Endothelial cell of umbilical vein (primary cell): ENCODE results near the gene TERT. TPM values are rescaled to one million over a fixed set of nuclear protein-coding genes. Genes with fewer than 3 reads are reported as not detected.

ENCODE experiments used
- BruUV-seq: library from RNA; stranded (reverse); fragments of 400-500 nt; replicated peaks from 2 replicates; lab custom pipeline; 2021; lab: Mats Ljungman, UMichigan
- CTCF ChIA-PET: fragments of 300-600, 350-600 bp; sonication (Branson Sonifier 250); formaldehyde crosslinking; loops from one replicate; lab custom pipeline; 2021; ENCODE audit warnings: antibody characterized with exemption, inconsistent platforms; lab: Charles Lee
- POLR2A ChIA-PET: fragments of 300-600, 350-600 bp; sonication (Branson Sonifier 250); formaldehyde crosslinking; loops from one replicate; lab custom pipeline; 2021; ENCODE audit warnings: antibody characterized with exemption, inconsistent platforms; lab: Charles Lee
- DNase-seq: peaks from one replicate; pipeline ENCODE4 v3.0.0-alpha.2; 2011; ENCODE audit warnings: low read depth, low spot score
- FAIRE-seq: peaks from 2 replicates; lab custom pipeline; 2011; peaks lifted over from hg19 to GRCh38; lab: Jason Lieb, UNC
- H2AFZ ChIP-seq: 2 replicates; pipeline ENCODE4 v1.6.0; 2012; ENCODE audit warnings: low read depth, low read length, control low read depth, inconsistent platforms
- H3K27ac ChIP-seq: 2 replicates; pipeline ENCODE4 v1.5.1; 2011; ENCODE audit warnings: low read depth, mild to moderate bottlenecking, control low read depth, low read length, moderate library complexity; ENCODE audit not compliant: insufficient read depth
- H3K27me3 ChIP-seq, 2 experiments: 2 replicates each; pipeline versions ENCODE4 v1.6.0 to v1.6.1; 2011; ENCODE audit warnings: low read length in 2 of 2, mixed read lengths in 1 of 2; ENCODE audit not compliant: control insufficient read depth in 2 of 2, insufficient read depth in 2 of 2
- H3K36me3 ChIP-seq, 2 experiments: 2 replicates in 1 of 2; 3 replicates in 1 of 2; pipeline ENCODE4 v1.5.1; 2011; ENCODE audit warnings: low read length in 2 of 2, mild to moderate bottlenecking in 1 of 2, moderate library complexity in 1 of 2; ENCODE audit not compliant: control insufficient read depth in 2 of 2, insufficient read depth in 2 of 2; ENCODE audit errors: extremely low read depth in 1 of 2
- H3K4me1 ChIP-seq: 3 replicates; pipeline ENCODE4 v1.5.1; 2011; ENCODE audit warnings: mild to moderate bottlenecking, low read length; ENCODE audit not compliant: control insufficient read depth, insufficient read depth; ENCODE audit errors: extremely low read depth
- H3K4me2 ChIP-seq: 2 replicates; pipeline ENCODE4 v1.6.1; 2011; ENCODE audit warnings: low read length, control low read depth, mixed read lengths; ENCODE audit not compliant: insufficient read depth
- H3K4me3 ChIP-seq, 3 experiments: fragments of 200-600 bp in 1 of 3; sonication (generic), shearing (Covaris generic) in 1 of 3; replicated peaks in 1 of 3; 2 replicates each; pipeline ENCODE4 v1.5.1; 2011 to 2016; ENCODE audit warnings: control low read depth in 3 of 3, low read length in 3 of 3, mild to moderate bottlenecking in 2 of 3, inconsistent platforms in 1 of 3, low read depth in 1 of 3, moderate library complexity in 1 of 3; ENCODE audit not compliant: insufficient read depth in 1 of 3
- H3K79me2 ChIP-seq: 2 replicates; pipeline ENCODE4 v1.6.0; 2012; ENCODE audit warnings: low read length, inconsistent platforms; ENCODE audit not compliant: control insufficient read depth, insufficient read depth
- H3K9ac ChIP-seq: replicated peaks from 2 replicates; pipeline ENCODE3; 2011; ENCODE audit warnings: low read length, control low read depth; ENCODE audit not compliant: insufficient read depth; ENCODE audit errors: extremely low read depth
- H3K9me1 ChIP-seq: replicated peaks from 3 replicates; pipeline ENCODE4 v1.6.0; 2011; ENCODE audit warnings: mild to moderate bottlenecking, low read length; ENCODE audit not compliant: control insufficient read depth, insufficient read depth; ENCODE audit errors: extremely low read depth
- H3K9me3 ChIP-seq: replicated peaks from 2 replicates; pipeline ENCODE4 v1.5.1; 2012; ENCODE audit warnings: low read length, inconsistent platforms; ENCODE audit not compliant: control insufficient read depth, insufficient read depth
- H4K20me1 ChIP-seq: replicated peaks from 2 replicates; pipeline ENCODE3; 2011; ENCODE audit warnings: mild to moderate bottlenecking, low read length; ENCODE audit not compliant: control insufficient read depth, insufficient read depth; ENCODE audit errors: extremely low read depth
- CTCF ChIP-seq, 2 donors: IDR thresholded peaks; 1 replicate in 1 of 2; 2 replicates in 1 of 2; pipeline ENCODE4 v1.5.1; 2011; ENCODE audit warnings: low read length in 2 of 2, mild to moderate bottlenecking in 2 of 2, moderate library complexity in 2 of 2, control low read depth in 1 of 2, inconsistent platforms in 1 of 2, low read depth in 1 of 2; ENCODE audit not compliant: insufficient read depth in 1 of 2; ENCODE audit errors: extremely low read depth in 1 of 2
- EZH2 ChIP-seq: IDR thresholded peaks from 2 replicates; pipeline ENCODE4 v1.6.1; 2012; ENCODE audit warnings: borderline replicate concordance, low read depth, mild to moderate bottlenecking, moderate library complexity, low read length, inconsistent platforms; ENCODE audit not compliant: severe bottlenecking
- FOS ChIP-seq: IDR thresholded peaks from 2 replicates; pipeline ENCODE4 v1.6.1; 2011; ENCODE audit warnings: mild to moderate bottlenecking, low read length, moderate library complexity, borderline replicate concordance; ENCODE audit not compliant: insufficient read depth
- GATA2 ChIP-seq: IDR thresholded peaks from 2 replicates; pipeline ENCODE4 v1.7.0; 2011; ENCODE audit warnings: low read depth, mild to moderate bottlenecking, moderate library complexity, mixed read lengths, low read length; ENCODE audit not compliant: insufficient read length, insufficient read depth
- JUN ChIP-seq: IDR thresholded peaks from 2 replicates; pipeline ENCODE4 v1.6.1; 2011; ENCODE audit warnings: borderline replicate concordance, low read depth; ENCODE audit not compliant: insufficient read length, insufficient read depth
- MYC ChIP-seq: IDR thresholded peaks from one replicate; pipeline ENCODE4 v1.6.1; 2011; ENCODE audit warnings: mild to moderate bottlenecking, low read depth, low read length
- POLR2A ChIP-seq: IDR thresholded peaks from 2 replicates; pipeline ENCODE4 v1.6.1; 2012; ENCODE audit warnings: low read depth, mild to moderate bottlenecking, control low read depth, low read length
- POLR2AphosphoS5 ChIP-seq: IDR thresholded peaks from 2 replicates; pipeline ENCODE4 v1.6.1; 2012; ENCODE audit warnings: low read depth, mild to moderate bottlenecking, control low read depth, low read length, moderate library complexity; ENCODE audit not compliant: insufficient read depth
- dilution Hi-C: fragments of 300-500 bp; cut with MboI; formaldehyde crosslinking; loops from one replicate; pipeline ENCODE4 v1.15.0; 2019; ENCODE audit warnings: low sequenced_read_pairs; ENCODE audit not compliant: extremely low pct_ligation_motif_present
- intact Hi-C: fragments of 100-400 bp; cut with micrococcal nuclease; formaldehyde crosslinking; loops from one replicate; pipeline ENCODE4 v1.10.0; 2022
- polyA plus RNA-seq, 4 experiments: library from polyadenylated mRNA; depleted of rRNA in 3 of 4; stranded (reverse) in 3 of 4; unstranded in 1 of 4; fragments of >200 nt; gene quantifications; 2 replicates each; pipeline versions ENCODE4 v1.2.1 to v1.2.3, GENCODE V29; 2011 to 2012; ENCODE audit warnings: missing spikeins in 1 of 4
- total RNA-seq: library from RNA; stranded (reverse); gene quantifications from 2 replicates; pipeline ENCODE4 v1.2.3, GENCODE V29; 2021

The TERT gene
- total and polyA plus RNA-seq, 2 donors (not counting 3 experiments of a cell fraction or from before 2014, with no cell fraction given) = 0.04 TPM; not detected in 1

GRCh38 chr5:1227667-1228066, 67.2 kb downstream of the TERT start:
- no peak overlapping the region for H3K27ac ChIP-seq
- no peak for FAIRE-seq
- no peak overlapping the region for H2AFZ ChIP-seq
- dilution Hi-C loops (no loop called here), intact Hi-C loops (no loop called here)
- ChIA-PET CTCF (no interaction called here), POLR2A (no interaction called here)
- TF ChIP-seq POLR2A (no peak), POLR2AphosphoS5 (no peak), EZH2 (no peak), FOS (no peak), MYC (no peak), GATA2 (no peak), JUN (no peak), CTCF (IDR thresholded peaks at IDR 0.05; ENCODE audit: extremely low read depth in 1 of 2, insufficient read depth in 1 of 2, low read depth in 1 of 2, low read length in 2 of 2) (no peak)
- H3K9me3 ChIP-seq = no peaks in the 10 kb centered on the region
- no peak overlapping the region for H3K9ac ChIP-seq
- H3K4me2 ChIP-seq = no peak overlapping the region
- no peaks in the 10 kb centered on the region for H3K9me1 ChIP-seq
- H3K36me3 ChIP-seq = no peaks in the 10 kb centered on the region
- H3K4me3 ChIP-seq = no peak overlapping the region
- H3K4me1 ChIP-seq = no peaks in the 10 kb centered on the region
- peaks cover 0 to 2% of the 10 kb centered on the region in 2 experiments for H3K27me3 ChIP-seq
- DNase-seq = no peak
- BruUV-seq = no TSS peak
- no peaks in the 10 kb centered on the region for H3K79me2 ChIP-seq
- H4K20me1 ChIP-seq = no peaks in the 10 kb centered on the region
